Heart left ventricle (tissue), 13 donors: Measurements from ENCODE around the gene LSAMP.

Source experiments
- POLR2A ChIP-seq, 2 donors: fragments of 450-650 bp; IDR thresholded peaks; one replicate each; pipeline ENCODE4 v1.6.1; 2017; ENCODE audit warnings: antibody characterized with exemption in 2 of 2, mild to moderate bottlenecking in 2 of 2, moderate library complexity in 2 of 2
- TF ChIP-seq, protein P1 (sequence below), 12 donors: fragments of 200-600 bp; sonication (generic) in 4 of 12; IDR thresholded peaks; one replicate each; pipeline versions ENCODE4 v1.5.0 to v1.8.0; 2018 to 2022; ENCODE audit warnings: antibody characterized with exemption in 12 of 12, mild to moderate bottlenecking in 5 of 12
- donor health status: ischemic (EF 13 %, LVEDD 7.1; RV severe dilation, severe dysfunction).
- donor health status: DM: no; HTN: yes; CAD: no.
- donor health status: DM: no; HTN: no; CAD: no.
- donor health status: ischemic (EF 25% LVEDD 6.9; RV normal size, moderate dysfunction).
- donor health status: ischemic (EF 25% LVEDD 5.7; RV mildly dilated, moderate dysfunction).
- donor health status: ischemic (EF 35%, LVEDD 5.7; RV mildly dilated, moderate dysfunction).
- donor health status: nonischemic (EF 11% LVEDD 7.7; RV severe dilation, severe dysfunction).
- donor health status: DM: yes; HTN: yes; CAD: no.
- donor health status: PGD.
- donor health status: ischemic (EF 29% LVEDD 5.4; RV normal size, mild dysfunction).
- donor health status: nonischemic (EF 23%, LVEDD 6.1; RV moderate dilation, normal function).

- TF ChIP-seq, protein P1, sequence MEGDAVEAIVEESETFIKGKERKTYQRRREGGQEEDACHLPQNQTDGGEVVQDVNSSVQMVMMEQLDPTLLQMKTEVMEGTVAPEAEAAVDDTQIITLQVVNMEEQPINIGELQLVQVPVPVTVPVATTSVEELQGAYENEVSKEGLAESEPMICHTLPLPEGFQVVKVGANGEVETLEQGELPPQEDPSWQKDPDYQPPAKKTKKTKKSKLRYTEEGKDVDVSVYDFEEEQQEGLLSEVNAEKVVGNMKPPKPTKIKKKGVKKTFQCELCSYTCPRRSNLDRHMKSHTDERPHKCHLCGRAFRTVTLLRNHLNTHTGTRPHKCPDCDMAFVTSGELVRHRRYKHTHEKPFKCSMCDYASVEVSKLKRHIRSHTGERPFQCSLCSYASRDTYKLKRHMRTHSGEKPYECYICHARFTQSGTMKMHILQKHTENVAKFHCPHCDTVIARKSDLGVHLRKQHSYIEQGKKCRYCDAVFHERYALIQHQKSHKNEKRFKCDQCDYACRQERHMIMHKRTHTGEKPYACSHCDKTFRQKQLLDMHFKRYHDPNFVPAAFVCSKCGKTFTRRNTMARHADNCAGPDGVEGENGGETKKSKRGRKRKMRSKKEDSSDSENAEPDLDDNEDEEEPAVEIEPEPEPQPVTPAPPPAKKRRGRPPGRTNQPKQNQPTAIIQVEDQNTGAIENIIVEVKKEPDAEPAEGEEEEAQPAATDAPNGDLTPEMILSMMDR (IDR thresholded peaks at IDR 0.05), result no peak
- no peak for TF ChIP-seq POLR2A (IDR thresholded peaks at IDR 0.05)
Observed at GRCh38 chr3:116378077-116378476, 67.2 kb downstream of the LSAMP start.
